Endothelial cell of umbilical vein (primary cell): ENCODE data around the gene RHBDD3. TPM values are rescaled to one million over a fixed set of nuclear protein-coding genes. Genes with fewer than 3 reads are reported as not detected.

Source experiments
- BruUV-seq: library from RNA; stranded (reverse); fragments of 400-500 nt; replicated peaks from 2 replicates; lab custom pipeline; 2021; lab: Mats Ljungman, UMichigan
- CTCF ChIA-PET: fragments of 300-600, 350-600 bp; sonication (Branson Sonifier 250); formaldehyde crosslinking; loops from one replicate; lab custom pipeline; 2021; ENCODE audit warnings: antibody characterized with exemption, inconsistent platforms; lab: Charles Lee
- POLR2A ChIA-PET: fragments of 300-600, 350-600 bp; sonication (Branson Sonifier 250); formaldehyde crosslinking; loops from one replicate; lab custom pipeline; 2021; ENCODE audit warnings: antibody characterized with exemption, inconsistent platforms; lab: Charles Lee
- DNase-seq: peaks from one replicate; pipeline ENCODE4 v3.0.0-alpha.2; 2011; ENCODE audit warnings: low read depth, low spot score
- FAIRE-seq: peaks from 2 replicates; lab custom pipeline; 2011; peaks lifted over from hg19 to GRCh38; lab: Jason Lieb, UNC
- H2AFZ ChIP-seq: 2 replicates; pipeline ENCODE4 v1.6.0; 2012; ENCODE audit warnings: low read depth, low read length, control low read depth, inconsistent platforms
- H3K27ac ChIP-seq: 2 replicates; pipeline ENCODE4 v1.5.1; 2011; ENCODE audit warnings: low read depth, mild to moderate bottlenecking, control low read depth, low read length, moderate library complexity; ENCODE audit not compliant: insufficient read depth
- H3K27me3 ChIP-seq, 2 experiments: 2 replicates each; pipeline versions ENCODE4 v1.6.0 to v1.6.1; 2011; ENCODE audit warnings: low read length in 2 of 2, mixed read lengths in 1 of 2; ENCODE audit not compliant: control insufficient read depth in 2 of 2, insufficient read depth in 2 of 2
- H3K36me3 ChIP-seq, 2 experiments: 2 replicates in 1 of 2; 3 replicates in 1 of 2; pipeline ENCODE4 v1.5.1; 2011; ENCODE audit warnings: low read length in 2 of 2, mild to moderate bottlenecking in 1 of 2, moderate library complexity in 1 of 2; ENCODE audit not compliant: control insufficient read depth in 2 of 2, insufficient read depth in 2 of 2; ENCODE audit errors: extremely low read depth in 1 of 2
- H3K4me1 ChIP-seq: 3 replicates; pipeline ENCODE4 v1.5.1; 2011; ENCODE audit warnings: mild to moderate bottlenecking, low read length; ENCODE audit not compliant: control insufficient read depth, insufficient read depth; ENCODE audit errors: extremely low read depth
- H3K4me2 ChIP-seq: 2 replicates; pipeline ENCODE4 v1.6.1; 2011; ENCODE audit warnings: low read length, control low read depth, mixed read lengths; ENCODE audit not compliant: insufficient read depth
- H3K4me3 ChIP-seq, 3 experiments: fragments of 200-600 bp in 1 of 3; sonication (generic), shearing (Covaris generic) in 1 of 3; replicated peaks in 1 of 3; 2 replicates each; pipeline ENCODE4 v1.5.1; 2011 to 2016; ENCODE audit warnings: control low read depth in 3 of 3, low read length in 3 of 3, mild to moderate bottlenecking in 2 of 3, inconsistent platforms in 1 of 3, low read depth in 1 of 3, moderate library complexity in 1 of 3; ENCODE audit not compliant: insufficient read depth in 1 of 3
- H3K79me2 ChIP-seq: 2 replicates; pipeline ENCODE4 v1.6.0; 2012; ENCODE audit warnings: low read length, inconsistent platforms; ENCODE audit not compliant: control insufficient read depth, insufficient read depth
- H3K9ac ChIP-seq: replicated peaks from 2 replicates; pipeline ENCODE3; 2011; ENCODE audit warnings: low read length, control low read depth; ENCODE audit not compliant: insufficient read depth; ENCODE audit errors: extremely low read depth
- H3K9me1 ChIP-seq: replicated peaks from 3 replicates; pipeline ENCODE4 v1.6.0; 2011; ENCODE audit warnings: mild to moderate bottlenecking, low read length; ENCODE audit not compliant: control insufficient read depth, insufficient read depth; ENCODE audit errors: extremely low read depth
- H3K9me3 ChIP-seq: replicated peaks from 2 replicates; pipeline ENCODE4 v1.5.1; 2012; ENCODE audit warnings: low read length, inconsistent platforms; ENCODE audit not compliant: control insufficient read depth, insufficient read depth
- H4K20me1 ChIP-seq: replicated peaks from 2 replicates; pipeline ENCODE3; 2011; ENCODE audit warnings: mild to moderate bottlenecking, low read length; ENCODE audit not compliant: control insufficient read depth, insufficient read depth; ENCODE audit errors: extremely low read depth
- EZH2 ChIP-seq: IDR thresholded peaks from 2 replicates; pipeline ENCODE4 v1.6.1; 2012; ENCODE audit warnings: borderline replicate concordance, low read depth, mild to moderate bottlenecking, moderate library complexity, low read length, inconsistent platforms; ENCODE audit not compliant: severe bottlenecking
- MYC ChIP-seq: IDR thresholded peaks from one replicate; pipeline ENCODE4 v1.6.1; 2011; ENCODE audit warnings: mild to moderate bottlenecking, low read depth, low read length
- POLR2A ChIP-seq: IDR thresholded peaks from 2 replicates; pipeline ENCODE4 v1.6.1; 2012; ENCODE audit warnings: low read depth, mild to moderate bottlenecking, control low read depth, low read length
- POLR2AphosphoS5 ChIP-seq: IDR thresholded peaks from 2 replicates; pipeline ENCODE4 v1.6.1; 2012; ENCODE audit warnings: low read depth, mild to moderate bottlenecking, control low read depth, low read length, moderate library complexity; ENCODE audit not compliant: insufficient read depth
- dilution Hi-C: fragments of 300-500 bp; cut with MboI; formaldehyde crosslinking; loops from one replicate; pipeline ENCODE4 v1.15.0; 2019; ENCODE audit warnings: low sequenced_read_pairs; ENCODE audit not compliant: extremely low pct_ligation_motif_present
- intact Hi-C: fragments of 100-400 bp; cut with micrococcal nuclease; formaldehyde crosslinking; loops from one replicate; pipeline ENCODE4 v1.10.0; 2022
- polyA plus RNA-seq, 4 experiments: library from polyadenylated mRNA; depleted of rRNA in 3 of 4; stranded (reverse) in 3 of 4; unstranded in 1 of 4; fragments of >200 nt; gene quantifications; 2 replicates each; pipeline versions ENCODE4 v1.2.1 to v1.2.3, GENCODE V29; 2011 to 2012; ENCODE audit warnings: missing spikeins in 1 of 4
- total RNA-seq: library from RNA; stranded (reverse); gene quantifications from 2 replicates; pipeline ENCODE4 v1.2.3, GENCODE V29; 2021
- TF ChIP-seq, protein P1 (sequence below): IDR thresholded peaks from 2 replicates; pipeline ENCODE4 v1.6.1; 2011; ENCODE audit not compliant: insufficient read depth, insufficient read length

The RHBDD3 gene
- total and polyA plus RNA-seq, 2 donors (not counting 3 experiments of a cell fraction or from before 2014, with no cell fraction given), result 31.3 to 37.2 TPM

DNA sequence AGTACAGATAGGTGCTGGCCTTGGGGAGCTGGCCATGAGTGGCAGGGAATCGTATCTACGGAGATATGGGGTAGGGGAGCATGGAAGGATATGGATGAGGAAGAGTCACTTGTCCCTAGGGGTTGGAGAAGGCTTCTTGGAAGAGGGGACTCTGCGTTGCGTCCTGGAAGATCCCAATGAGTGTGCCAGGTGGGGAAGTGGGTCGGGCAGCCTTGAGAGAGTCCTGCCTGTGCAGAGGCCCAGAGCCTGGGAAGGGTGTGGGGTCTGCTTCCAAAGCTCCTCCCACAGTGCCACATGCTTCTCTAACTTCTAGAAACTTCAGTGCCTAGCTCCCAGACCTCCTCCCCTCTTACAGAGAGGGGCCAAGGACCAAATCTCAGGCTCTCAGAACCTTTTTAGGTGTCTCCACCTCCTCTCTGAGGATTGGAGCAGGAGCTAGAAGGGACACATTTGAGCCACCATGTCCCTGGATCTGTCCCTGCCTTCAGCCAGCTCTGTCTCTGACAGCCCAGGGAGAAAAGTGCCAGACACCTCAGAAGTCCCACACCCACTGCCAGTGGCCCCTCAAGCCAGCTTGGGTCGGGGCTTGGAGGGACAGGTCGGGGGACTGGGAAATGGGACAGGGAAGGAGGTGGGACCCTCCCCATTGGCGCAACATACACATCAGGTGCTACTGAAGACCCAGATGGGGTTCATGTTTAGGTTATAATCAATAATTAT lies 11.0 kb downstream of the RHBDD3 start:
- ChIA-PET CTCF (interaction anchor here (0.7 to 2.3 kb wide), 2 partner anchors 11 to 216 kb away, joined by 3 to 13 read pairs; no protein-coding TSS in a partner anchor), POLR2A (no interaction called here)
- Histone ChIP-seq H3K79me2 (no peaks in the 10 kb centered on the region), H3K36me3 (peaks cover 0 to 2% of the 10 kb centered on the region in 2 experiments), H3K9me3 (no peaks in the 10 kb centered on the region), H4K20me1 (no peaks in the 10 kb centered on the region), H3K9ac (no peak overlapping the region), H3K4me2 (no peak overlapping the region), H3K4me3 (no peak overlapping the region), H3K27ac (no peak overlapping the region), H3K9me1 (no peaks in the 10 kb centered on the region), H2AFZ (no peak overlapping the region), H3K27me3 (no peaks in the 10 kb centered on the region), H3K4me1 (no peaks in the 10 kb centered on the region)
- intact Hi-C loops (no loop called here), dilution Hi-C loops (no loop called here)
- BruUV-seq, result no TSS peak
- TF ChIP-seq, protein P1, sequence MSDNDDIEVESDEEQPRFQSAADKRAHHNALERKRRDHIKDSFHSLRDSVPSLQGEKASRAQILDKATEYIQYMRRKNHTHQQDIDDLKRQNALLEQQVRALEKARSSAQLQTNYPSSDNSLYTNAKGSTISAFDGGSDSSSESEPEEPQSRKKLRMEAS, result no peak
- no peak for TF ChIP-seq MYC
- TF ChIP-seq POLR2A, result no peak
- no peak for TF ChIP-seq POLR2AphosphoS5
- no peak for FAIRE-seq
- DNase-seq, result no peak

DNA sequence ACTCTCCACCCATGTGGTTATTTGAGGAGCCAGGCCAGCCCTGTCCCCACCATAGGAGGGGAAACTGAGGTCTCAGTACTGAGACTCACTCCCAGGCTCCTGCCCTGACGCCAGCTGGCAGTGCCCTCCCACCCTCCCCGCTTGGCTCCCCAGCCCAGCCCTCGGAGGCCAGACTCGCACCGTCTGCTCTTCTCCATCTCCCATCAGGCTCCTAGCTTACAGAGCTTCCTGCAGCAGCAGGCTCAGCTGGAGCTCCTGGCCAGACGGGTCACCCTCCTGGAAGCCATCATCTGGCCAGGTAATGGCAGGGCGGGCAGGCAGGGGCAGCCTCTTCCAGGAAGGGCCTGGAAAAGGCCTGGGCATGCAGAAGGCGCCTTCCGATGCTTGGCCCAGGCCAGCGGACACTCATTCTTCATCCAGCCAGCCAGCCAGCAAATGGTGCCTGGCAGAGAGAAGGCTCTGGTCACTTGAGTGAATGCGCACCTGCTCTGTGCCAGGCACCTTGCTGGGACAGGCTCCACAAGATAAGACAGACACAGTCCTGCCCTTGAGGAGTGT lies 12.6 kb downstream of the RHBDD3 start:
- DNase-seq (no peak), FAIRE-seq (no peak)
- Histone ChIP-seq H3K9me1 (no peaks in the 10 kb centered on the region), H4K20me1 (no peaks in the 10 kb centered on the region), H3K36me3 (peaks cover 0 to under 1% of the 10 kb centered on the region in 2 experiments), H3K4me3 (no peak overlapping the region), H3K9ac (no peak overlapping the region), H3K9me3 (no peaks in the 10 kb centered on the region), H3K4me2 (no peak overlapping the region), H2AFZ (no peak overlapping the region), H3K79me2 (no peaks in the 10 kb centered on the region), H3K4me1 (no peaks in the 10 kb centered on the region), H3K27ac (no peak overlapping the region), H3K27me3 (no peaks in the 10 kb centered on the region)
- dilution Hi-C loops, result no loop called here
- ChIA-PET CTCF (interaction anchor here (1.2 to 2.3 kb wide), 2 partner anchors 10 kb away, joined by 7 to 13 read pairs; no protein-coding TSS in a partner anchor), POLR2A (no interaction called here)
- no TSS peak for BruUV-seq
- TF ChIP-seq EZH2, result no peak
- no peak for TF ChIP-seq POLR2A
- intact Hi-C loops, result no loop called here
